HG03460 (cell line): Measurements from ENCODE around the gene GABRB1.

Experiments
- ATAC-seq: cut with Tn5 transposase; IDR thresholded peaks from one replicate; pipeline ENCODE4 v1.9.1; 2021; ENCODE audit not compliant: unreplicated experiment

Gene GABRB1

DNA sequence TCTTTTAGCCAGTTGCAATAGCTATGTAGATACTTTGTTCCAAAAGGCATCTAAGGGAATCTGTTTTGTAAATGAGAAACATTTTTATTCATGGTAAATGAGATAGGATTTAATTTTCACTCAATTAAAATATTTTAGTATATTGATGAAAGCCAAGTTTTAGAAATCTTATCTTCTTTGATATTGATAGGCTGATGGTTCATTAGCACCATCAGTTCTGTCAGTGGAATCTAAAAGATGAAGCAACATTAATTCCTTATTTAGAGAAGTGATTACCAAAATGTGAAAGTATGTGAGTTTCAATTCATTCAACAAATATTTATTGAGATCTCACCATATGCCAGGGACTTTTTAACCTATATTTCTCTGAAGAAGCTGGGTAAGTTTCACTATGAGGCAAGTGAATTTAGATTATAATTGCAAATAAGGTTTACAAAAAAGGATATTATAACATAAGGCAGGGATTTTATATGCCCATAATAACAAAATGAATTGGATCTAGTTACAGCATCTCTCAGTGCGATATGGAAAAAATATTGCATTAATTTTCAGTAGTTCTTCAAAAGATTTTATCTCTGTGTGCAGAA is 79.3 kb downstream of the GABRB1 start:
- ATAC-seq, result no peak

- no peak for ATAC-seq
Measured at GRCh38 chr4:47118192-47118929, 87.0 kb downstream of the GABRB1 start.

DNA sequence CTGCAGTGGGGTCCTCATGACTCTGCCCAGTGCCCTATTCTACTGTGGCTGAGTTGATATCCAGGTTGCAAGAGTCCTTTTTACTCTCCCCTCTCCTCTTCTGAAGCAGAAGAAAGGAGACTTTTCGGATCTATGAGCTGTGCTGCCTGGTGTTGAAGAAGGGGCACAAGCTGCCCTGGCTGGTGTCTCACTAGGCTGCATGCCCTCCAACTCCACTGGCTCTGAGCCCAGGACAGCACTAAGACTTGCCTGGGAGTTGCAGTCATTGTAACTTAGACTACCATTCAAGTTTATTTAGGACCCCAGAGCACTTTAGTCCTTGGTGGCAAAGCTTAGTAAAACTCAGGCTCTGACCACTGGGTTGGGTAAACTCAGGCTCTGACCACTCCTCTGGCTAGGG is 89.4 kb downstream of the GABRB1 start:
- no peak for ATAC-seq

DNA sequence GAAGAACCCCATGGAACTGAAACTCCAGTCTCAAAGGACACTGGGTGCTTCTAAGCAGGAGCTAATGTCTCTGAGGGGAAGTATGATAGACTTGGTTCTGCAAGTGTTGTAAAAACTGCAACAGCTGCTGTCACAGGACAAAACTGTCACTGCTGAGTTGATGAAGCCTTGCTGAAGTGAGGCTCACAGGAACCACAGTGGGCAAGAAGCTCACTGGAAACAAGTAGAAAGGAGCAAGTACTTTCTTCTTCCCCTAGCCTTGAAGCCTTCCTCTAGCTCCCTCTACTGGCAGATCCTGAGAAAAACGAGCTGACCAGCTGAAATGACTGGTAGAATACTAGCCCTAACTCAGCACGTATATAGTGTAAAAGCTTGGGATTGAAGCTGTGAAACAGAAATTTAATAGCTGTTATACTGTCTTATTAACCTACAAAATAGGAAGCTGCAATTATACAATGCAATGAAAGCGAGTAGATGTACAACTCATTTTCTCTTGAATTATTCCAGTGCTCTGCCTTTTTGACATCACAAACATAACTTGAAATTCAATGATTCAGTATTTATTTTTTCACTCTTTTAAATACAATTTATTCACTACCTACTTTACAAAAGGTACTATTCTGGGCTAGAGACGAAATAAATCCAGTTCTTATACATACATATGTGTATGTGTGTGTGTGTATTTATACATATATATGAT is 91.4 kb downstream of the GABRB1 start:
- ATAC-seq, result peak; percentile 92

- ATAC-seq, result no peak
Measured at GRCh38 chr4:47128991-47129390, 97.6 kb downstream of the GABRB1 start.

GRCh38 chr4:47135210-47135609 is 103.8 kb downstream of the GABRB1 start:
- ATAC-seq, result no peak

GRCh38 chr4:47143261-47143660 is 111.9 kb downstream of the GABRB1 start:
- no peak for ATAC-seq

GRCh38 chr4:47145630-47146029 is 114.3 kb downstream of the GABRB1 start:
- peak; percentile 99 for ATAC-seq

GRCh38 chr4:47154816-47155370 is 123.5 kb downstream of the GABRB1 start:
- no peak for ATAC-seq

DNA sequence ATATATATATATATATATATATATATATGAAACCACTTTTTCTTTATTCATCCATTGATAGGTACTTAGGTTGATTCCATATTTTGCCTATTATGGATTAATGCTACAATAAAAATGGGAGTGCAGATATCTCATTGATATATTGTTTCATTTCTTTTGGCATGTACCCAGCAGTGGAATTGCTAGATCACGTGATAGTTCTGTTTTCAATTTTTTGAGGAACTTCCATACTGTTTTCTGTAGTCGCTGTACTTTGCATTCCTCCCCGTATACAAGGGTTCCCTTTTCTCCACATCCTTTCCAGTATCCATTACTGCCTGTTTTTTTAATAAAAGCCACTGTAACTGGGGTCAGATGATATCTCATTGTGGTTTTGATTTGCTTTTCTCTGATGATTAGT is 124.6 kb downstream of the GABRB1 start:
- no peak for ATAC-seq

- ATAC-seq, result no peak
Measured at GRCh38 chr4:47160095-47160494, 128.7 kb downstream of the GABRB1 start.

GRCh38 chr4:47167081-47168035 is 136.0 kb downstream of the GABRB1 start:
- ATAC-seq, result no peak

- ATAC-seq, result no peak
Measured at GRCh38 chr4:47184083-47184482, 152.7 kb downstream of the GABRB1 start.

GRCh38 chr4:47185761-47186160 is 154.4 kb downstream of the GABRB1 start:
- ATAC-seq, result no peak

DNA sequence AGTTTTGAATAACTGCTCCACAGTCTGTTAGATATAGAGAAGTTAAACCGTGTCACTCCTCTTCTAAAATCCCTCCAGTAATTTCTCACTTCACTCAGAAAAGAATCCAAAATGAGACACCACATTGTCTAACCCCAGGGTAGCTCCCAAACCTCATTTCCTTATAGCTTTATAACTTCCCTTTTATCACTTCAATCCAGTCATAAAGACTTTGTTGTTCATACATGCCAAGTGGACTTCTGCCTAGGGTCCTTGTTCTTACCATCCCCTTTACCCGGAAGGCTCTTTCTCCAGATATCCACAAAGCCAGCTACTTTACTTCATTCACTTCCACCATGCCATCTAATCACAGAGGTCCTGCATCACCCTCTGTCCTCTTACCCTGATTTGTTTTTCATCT is 156.2 kb downstream of the GABRB1 start:
- ATAC-seq, result no peak

DNA sequence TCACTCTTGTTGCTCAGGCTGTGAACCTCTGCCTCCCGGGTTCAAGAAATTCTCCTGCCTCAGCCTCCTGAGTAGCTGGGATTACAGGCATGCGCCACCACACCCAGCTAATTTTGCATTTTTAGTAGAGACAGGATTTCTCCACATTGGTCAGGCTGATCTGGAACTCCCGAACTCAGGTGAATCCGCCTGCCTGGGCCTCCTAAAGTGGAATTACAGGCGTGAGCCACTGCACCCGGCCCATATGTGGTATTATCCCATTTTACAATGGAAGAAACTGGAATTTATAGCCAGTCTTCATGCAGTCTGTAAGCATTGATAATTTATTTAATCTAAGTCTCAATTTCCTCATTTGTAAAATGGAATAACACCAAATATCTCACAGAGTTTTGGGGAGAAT is 161.8 kb downstream of the GABRB1 start:
- no peak for ATAC-seq

DNA sequence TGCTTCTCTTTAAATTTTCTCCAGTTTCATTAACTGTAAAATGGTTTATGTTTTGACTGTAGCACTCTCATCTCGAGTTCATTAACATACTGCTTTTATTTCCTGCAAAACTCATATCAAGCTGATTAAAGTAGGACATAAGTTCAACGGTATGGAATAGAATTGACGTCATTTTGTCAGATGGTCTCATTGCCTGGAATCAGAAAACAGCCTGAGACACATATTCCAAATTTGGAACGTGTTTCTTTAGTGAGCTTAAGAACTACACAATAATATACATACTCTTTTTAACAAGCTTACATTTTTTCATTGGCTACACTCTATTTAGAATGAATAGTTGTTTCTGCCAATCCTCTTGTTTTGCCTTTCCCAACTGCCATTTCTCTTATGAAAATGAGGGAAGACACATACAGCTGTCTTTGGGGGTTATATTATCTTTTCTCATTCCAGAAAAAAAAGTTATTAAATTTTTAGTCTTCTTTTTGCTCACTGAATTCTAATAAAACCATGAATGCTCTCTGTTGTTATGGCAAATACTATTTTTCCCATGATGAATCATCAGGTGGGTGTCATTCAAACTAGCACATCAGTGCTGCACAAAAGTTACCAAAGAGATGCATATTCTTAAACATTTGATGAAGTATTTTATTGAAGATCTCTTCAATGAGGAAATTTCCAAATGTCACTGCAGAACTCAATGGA is 162.8 kb downstream of the GABRB1 start:
- no peak for ATAC-seq

DNA sequence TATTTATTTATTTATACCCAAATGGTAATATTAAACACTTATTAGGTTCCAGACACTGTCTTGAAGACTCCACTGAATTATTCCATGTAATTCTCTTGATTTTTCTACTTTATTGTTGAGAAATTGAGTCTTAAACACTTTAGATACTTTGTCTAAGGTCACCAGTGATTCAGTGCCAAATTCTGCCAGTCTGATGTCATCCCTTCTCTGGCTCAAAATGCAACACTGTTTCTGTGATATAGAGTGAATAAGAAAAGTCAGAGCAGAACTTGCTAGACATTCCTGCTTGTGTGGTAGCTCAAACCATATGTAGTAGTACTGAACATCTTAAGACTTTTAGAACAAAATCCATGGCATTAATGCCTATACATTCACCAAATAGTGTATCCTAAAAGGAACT is 164.3 kb downstream of the GABRB1 start:
- ATAC-seq, result no peak

GRCh38 chr4:47198791-47199190 is 167.4 kb downstream of the GABRB1 start:
- no peak for ATAC-seq

GRCh38 chr4:47203593-47203992 is 172.2 kb downstream of the GABRB1 start:
- no peak for ATAC-seq
